Kidney (tissue), 14 donors: ENCODE results near the gene SLC6A16. TPM values are rescaled to one million over a fixed set of nuclear protein-coding genes. Genes with fewer than 3 reads are reported as not detected.
"Not testable (repeated sequence)": the region's sequence is repeated elsewhere in the genome, so short reads cannot be mapped to it uniquely, and the experiment has no call there.

ENCODE experiments used
- DNase-seq, 5 donors: peaks; one replicate each; pipeline ENCODE4 v3.0.0-alpha.2; 2013 to 2020
- FAIRE-seq: peaks from 2 replicates; lab custom pipeline; 2012; peaks lifted over from hg19 to GRCh38; lab: Jason Lieb, UNC
- H3K27ac ChIP-seq, 2 donors: one replicate each; pipeline ENCODE4 v1.7.0; 2013; ENCODE audit warnings: low read depth in 2 of 2, low read length in 2 of 2, inconsistent platforms in 1 of 2
- H3K27me3 ChIP-seq: one replicate; pipeline ENCODE4 v1.7.1; 2013; ENCODE audit warnings: low read length, inconsistent platforms; ENCODE audit not compliant: control insufficient read depth, insufficient read depth
- H3K36me3 ChIP-seq, 3 donors: one replicate each; pipeline versions ENCODE4 v1.7.0 to v1.7.1; 2013; ENCODE audit warnings: low read length in 3 of 3, control low read depth in 1 of 3, inconsistent platforms in 1 of 3; ENCODE audit not compliant: insufficient read depth in 3 of 3, control insufficient read depth in 2 of 3
- H3K4me1 ChIP-seq, 3 donors: one replicate each; pipeline versions ENCODE4 v1.7.0 to v1.7.1; 2013; ENCODE audit warnings: low read length in 3 of 3, inconsistent platforms in 1 of 3, low read depth in 1 of 3; ENCODE audit not compliant: control insufficient read depth in 2 of 3, insufficient read depth in 2 of 3
- H3K4me3 ChIP-seq, 3 donors: one replicate each; pipeline versions ENCODE4 v1.7.0 to v1.8.1; 2013; ENCODE audit warnings: low read length in 3 of 3, control low read depth in 1 of 3, inconsistent platforms in 1 of 3
- H3K9ac ChIP-seq, 3 donors: one replicate each; pipeline versions ENCODE4 v1.7.0 to v1.7.1; 2013; ENCODE audit warnings: low read length in 3 of 3, control low read depth in 1 of 3, inconsistent platforms in 1 of 3
- H3K9me3 ChIP-seq, 3 donors: one replicate each; pipeline versions ENCODE4 v1.7.0 to v1.7.1; 2013; ENCODE audit warnings: low read length in 3 of 3, control low read depth in 1 of 3, inconsistent platforms in 1 of 3; ENCODE audit not compliant: control insufficient read depth in 2 of 3, insufficient read depth in 1 of 3
- CTCF ChIP-seq: IDR thresholded peaks from 3 replicates; pipeline ENCODE4 v1.5.1; 2012; ENCODE audit warnings: mild to moderate bottlenecking, moderate library complexity, borderline replicate concordance; ENCODE audit not compliant: insufficient read depth; ENCODE audit errors: extremely low read depth
- intact Hi-C: fragments of 100-400 bp; cut with DNase I; formaldehyde crosslinking; loops from one replicate; pipeline ENCODE4 v1.11.1; 2022
- polyA plus RNA-seq: library from polyadenylated mRNA; stranded (reverse); fragments of 350-450 nt; fragmentation: Illumina TruSeq; extraction: RNeasy Lipid Tissue Mini Kit (QIAGEN cat#74804); gene quantifications from one replicate; pipeline ENCODE4 v1.2.3, GENCODE V29; 2014; ENCODE audit warnings: low read depth, low replicate concordance; ENCODE audit not compliant: insufficient read depth
- total RNA-seq: library from RNA; stranded (reverse); fragmentation: NEBNext Ultra II Directional; extraction: Animal tissue kit (Norgen Biotek cat#: 25700); gene quantifications from one replicate; pipeline ENCODE4 v1.2.1, GENCODE V29; 2021
- donor health status: control.
- donor health status: control.
- donor health status: control.
- donor health status: control.
- donor health status: control.
- donor health status: DM: yes; HTN: yes; CAD: no.
- donor health status: Normal renal cell carcinoma (clear cell type).

The SLC6A16 gene
- total and polyA plus RNA-seq, 2 donors from 2014 or later, result 1.5 to 3.7 TPM

DNA sequence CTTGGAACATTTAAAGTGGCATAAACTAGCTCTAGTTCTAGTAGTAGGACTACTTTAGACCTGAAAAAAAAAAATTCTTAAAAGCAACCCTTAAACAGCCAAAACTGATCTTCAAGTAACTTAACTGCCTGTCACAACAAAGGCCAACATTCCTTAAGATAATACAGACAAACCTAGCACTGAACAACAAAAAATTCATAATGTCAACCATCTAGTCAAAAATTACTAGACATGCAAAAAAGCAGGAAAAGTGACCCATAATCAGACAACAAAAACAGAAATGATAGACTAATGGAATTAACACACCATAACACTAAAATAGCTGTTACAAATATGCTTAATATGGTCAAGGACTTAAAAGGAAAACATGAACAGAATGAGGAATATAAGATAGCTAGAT lies 6.7 kb downstream of the SLC6A16 start:
- FAIRE-seq (no peak), DNase-seq (no peak)
- no peak overlapping the region for H3K27ac ChIP-seq
- H3K36me3 ChIP-seq, result peaks cover 0 to 4% (median 0%) of the 10 kb centered on the region in 3 donors
- intact Hi-C loops, result no loop called here
- H3K4me3 ChIP-seq, result no peak overlapping the region
- TF ChIP-seq CTCF, result no peak
- H3K4me1 ChIP-seq, result no peaks in the 10 kb centered on the region
- H3K9ac ChIP-seq, result no peak overlapping the region
- H3K27me3 ChIP-seq, result no peaks in the 10 kb centered on the region
- peaks cover 0 to 4% (median 2%) of the 10 kb centered on the region in 3 donors for H3K9me3 ChIP-seq

DNA sequence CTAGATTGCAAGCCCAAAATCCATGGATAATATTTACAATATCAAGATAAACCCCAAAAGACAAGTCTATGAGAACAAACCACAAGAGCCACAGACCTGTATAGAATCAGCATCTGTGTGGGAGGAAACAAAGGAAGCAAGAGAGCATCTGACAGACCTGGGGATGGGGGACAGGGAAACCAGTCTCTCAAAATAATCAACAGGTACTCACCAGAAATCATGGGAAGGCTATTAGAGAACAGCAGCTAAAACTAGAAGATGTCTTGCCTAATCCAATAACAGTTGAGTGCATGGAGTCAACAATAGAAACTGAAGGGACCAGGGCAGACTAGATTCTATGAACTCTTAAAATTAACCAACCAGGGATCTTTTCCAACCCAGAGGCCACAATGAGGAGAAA lies 8.7 kb downstream of the SLC6A16 start:
- H3K4me1 ChIP-seq, result no peaks in the 10 kb centered on the region
- no peak for TF ChIP-seq CTCF
- H3K36me3 ChIP-seq, result peaks cover 0 to 4% (median 3%) of the 10 kb centered on the region in 3 donors
- H3K27me3 ChIP-seq, result no peaks in the 10 kb centered on the region
- H3K4me3 ChIP-seq, result no peak overlapping the region
- H3K9me3 ChIP-seq, result peaks cover 0 to 4% (median 2%) of the 10 kb centered on the region in 3 donors
- intact Hi-C loops, result no loop called here
- FAIRE-seq (no peak), DNase-seq (no peak)
- H3K9ac ChIP-seq, result no peak overlapping the region
- H3K27ac ChIP-seq, result no peak overlapping the region

DNA sequence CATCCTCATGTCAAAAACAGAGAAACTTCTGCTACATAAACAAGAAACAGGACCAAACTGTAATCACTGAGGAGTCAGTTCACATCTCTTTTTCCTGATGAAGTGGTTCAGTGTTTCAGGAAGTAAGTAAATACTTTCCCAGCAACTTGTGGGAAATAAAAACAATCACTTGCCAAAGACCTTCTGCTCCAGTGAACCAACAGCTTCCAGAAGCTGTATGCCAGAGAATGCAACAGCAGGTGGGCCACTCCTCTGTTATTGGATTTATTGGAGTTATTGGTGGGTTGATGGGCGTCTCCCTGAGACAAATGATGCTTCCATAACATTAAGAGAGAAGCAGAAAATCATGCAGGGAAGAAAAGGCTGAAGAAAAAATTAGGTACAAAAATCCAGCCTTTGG lies 9.9 kb downstream of the SLC6A16 start:
- intact Hi-C loops, result no loop called here
- H3K4me3 ChIP-seq, result no peak overlapping the region
- H3K4me1 ChIP-seq, result no peaks in the 10 kb centered on the region
- FAIRE-seq, result no peak
- TF ChIP-seq CTCF, result no peak
- H3K27ac ChIP-seq, result no peak overlapping the region
- H3K36me3 ChIP-seq, result peaks cover 0 to 4% (median 3%) of the 10 kb centered on the region in 3 donors
- peaks cover 0 to 4% (median 0%) of the 10 kb centered on the region in 3 donors for H3K9me3 ChIP-seq
- DNase-seq, result peak in 1 of 5 donors; percentile 8
- no peak overlapping the region for H3K9ac ChIP-seq
- H3K27me3 ChIP-seq, result no peaks in the 10 kb centered on the region

DNA sequence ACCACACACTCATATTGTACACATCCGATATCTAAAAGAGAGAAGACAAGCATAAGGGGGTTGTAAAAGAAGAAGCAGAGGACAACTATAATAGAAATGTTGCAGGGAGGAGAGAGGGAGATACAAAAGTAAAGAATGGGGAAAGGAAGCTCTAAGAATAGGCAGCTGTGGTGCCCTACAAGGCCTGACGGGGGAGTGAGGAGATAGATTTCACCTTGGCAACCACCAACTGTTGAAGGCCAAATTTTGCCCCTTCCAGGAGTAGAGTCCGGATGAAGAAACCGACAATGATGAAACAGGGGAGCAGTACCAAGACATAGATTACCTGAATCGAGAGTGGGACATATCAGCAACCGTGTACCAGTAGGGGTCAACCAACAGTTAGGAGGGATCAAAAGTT lies 15.9 kb downstream of the SLC6A16 start:
- H3K9me3 ChIP-seq, result no peaks in the 10 kb centered on the region
- DNase-seq (no peak), FAIRE-seq (no peak)
- no peak for TF ChIP-seq CTCF
- H3K4me3 ChIP-seq, result no peak overlapping the region
- peaks cover 0 to 3% (median 0%) of the 10 kb centered on the region in 3 donors for H3K36me3 ChIP-seq
- H3K27me3 ChIP-seq, result no peaks in the 10 kb centered on the region
- no peak overlapping the region for H3K27ac ChIP-seq
- no peaks in the 10 kb centered on the region for H3K4me1 ChIP-seq
- no peak overlapping the region for H3K9ac ChIP-seq
- intact Hi-C loops, result no loop called here

DNA sequence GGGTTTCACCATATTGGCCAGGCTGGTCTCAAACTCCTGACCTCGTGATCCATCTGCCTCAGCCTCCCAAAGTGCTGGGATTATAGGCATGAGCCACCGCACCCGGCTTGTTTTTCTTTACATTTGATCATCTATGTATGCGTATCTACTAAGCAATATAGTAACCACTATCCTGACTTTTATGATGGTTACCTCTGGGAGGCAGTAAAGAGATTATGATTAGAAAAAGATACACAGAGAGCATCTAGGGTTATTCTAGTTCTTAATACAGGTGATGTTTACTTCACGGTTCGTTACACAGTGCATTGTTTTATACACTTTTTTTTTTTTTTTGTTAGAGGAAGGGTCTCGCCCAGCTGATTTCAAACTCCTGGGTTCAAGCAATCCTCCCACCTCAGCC lies 18.3 kb downstream of the SLC6A16 start:
- H3K27ac ChIP-seq, FAIRE-seq, intact Hi-C loops, DNase-seq, H3K4me3 ChIP-seq, H3K36me3 ChIP-seq, H3K27me3 ChIP-seq, H3K9me3 ChIP-seq, H3K4me1 ChIP-seq, H3K9ac ChIP-seq: not testable (repeated sequence)
